Thyroid gland (tissue), 4 donors: ENCODE data around the gene RAB20. TPM values are rescaled to one million over a fixed set of nuclear protein-coding genes. Genes with fewer than 3 reads are reported as not detected.

ENCODE experiments used
- DNase-seq, 2 donors: peaks; one replicate each; pipeline ENCODE4 v3.0.0-alpha.2; 2019
- H3K27ac ChIP-seq, 3 donors: fragments of 200-600 bp; sonication (generic); 1 replicate in 2 of 3; 2 replicates in 1 of 3; pipeline ENCODE4 v1.5.1; 2016 to 2019; ENCODE audit warnings: mild to moderate bottlenecking in 1 of 3, moderate library complexity in 1 of 3
- H3K27me3 ChIP-seq: fragments of 200-600 bp; sonication (generic); one replicate; pipeline ENCODE4 v1.5.1; 2019
- H3K36me3 ChIP-seq, 2 donors: fragments of 200-600 bp; sonication (generic); one replicate each; pipeline ENCODE4 v1.5.1; 2016 to 2019
- H3K4me1 ChIP-seq, 2 donors: fragments of 200-600 bp; sonication (generic); one replicate each; pipeline ENCODE4 v1.5.1; 2017 to 2019
- H3K4me3 ChIP-seq, 3 donors: fragments of 200-600 bp; sonication (generic); replicated peaks in 1 of 3; 1 replicate in 2 of 3; 2 replicates in 1 of 3; pipeline ENCODE4 v1.5.1; 2016; ENCODE audit warnings: mild to moderate bottlenecking in 1 of 3
- H3K9me3 ChIP-seq: fragments of 200-600 bp; sonication (generic); one replicate; pipeline ENCODE4 v1.5.1; 2017
- POLR2A ChIP-seq, 2 donors: fragments of 450-650 bp; IDR thresholded peaks; one replicate each; pipeline ENCODE4 v1.6.1; 2017; ENCODE audit warnings: antibody characterized with exemption in 2 of 2, mild to moderate bottlenecking in 2 of 2, moderate library complexity in 1 of 2
- WGBS, 2 donors: methylation state at CpG; one replicate each; pipeline ENCODE4 v1.1.5; 2017; 5-methylcytosine and 5-hydroxymethylcytosine counted together
- intact Hi-C: fragments of 100-400 bp; cut with DNase I; formaldehyde crosslinking; loops from one replicate; pipeline ENCODE4 v1.15.1; 2023
- total RNA-seq, 4 donors: library from RNA; depleted of rRNA; stranded (reverse); fragments of >200 nt; gene quantifications; one replicate each; pipeline ENCODE4 v1.2.3, GENCODE V29; 2016
- TF ChIP-seq, protein P1 (sequence below), 6 experiments: fragments of 200-600 bp in 3 of 6; fragments of 450-650 bp in 3 of 6; sonication (generic) in 3 of 6; IDR thresholded peaks; one replicate each; pipeline ENCODE4 v1.5.1; 2016 to 2019; ENCODE audit warnings: antibody characterized with exemption in 6 of 6, mild to moderate bottlenecking in 2 of 6, inconsistent platforms in 1 of 6, moderate library complexity in 1 of 6

Gene RAB20
- total RNA-seq, 4 donors from 2014 or later: 21.0 to 60.5 (median 43.5) TPM

DNA sequence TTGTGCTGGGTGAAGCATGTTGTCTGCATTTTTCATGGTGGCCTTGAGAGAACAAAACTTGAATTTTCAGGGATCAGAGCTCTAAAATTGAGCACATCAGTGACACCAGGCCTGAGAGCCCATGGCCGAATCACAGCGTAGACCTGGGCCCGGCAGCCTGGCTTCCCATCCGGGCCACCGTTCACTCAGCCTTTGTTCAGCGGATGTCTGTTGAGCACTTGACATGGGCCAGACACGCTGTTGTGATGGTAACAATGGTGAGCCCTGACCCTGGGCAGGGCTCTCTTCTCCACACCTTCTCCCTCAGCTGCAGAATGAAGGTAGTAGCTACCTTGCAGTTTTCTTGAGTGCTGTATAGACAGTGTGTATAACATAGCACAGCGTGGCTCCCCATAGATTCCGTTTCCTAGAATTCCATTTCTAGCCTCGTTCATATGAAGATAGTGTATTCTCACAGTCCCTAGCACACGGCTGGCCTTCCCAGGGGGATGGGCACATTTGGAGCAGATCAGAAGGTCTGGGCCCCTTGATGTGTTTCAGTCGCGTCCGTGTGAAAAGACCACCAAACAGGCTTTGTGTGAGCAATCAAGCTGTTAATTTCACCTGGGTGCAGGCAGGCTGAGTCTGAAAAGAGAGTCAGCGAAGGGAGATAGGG lies 75.3 kb downstream of the RAB20 start:
- Histone ChIP-seq H3K9me3 (no peaks in the 10 kb centered on the region), H3K27me3 (no peaks in the 10 kb centered on the region), H3K36me3 (peaks cover 30 to 58% of the 10 kb centered on the region in 2 donors), H3K4me3 (no peak overlapping the region), H3K27ac (no peak overlapping the region), H3K4me1 (no peaks in the 10 kb centered on the region)
- intact Hi-C loops: no loop called here
- TF ChIP-seq POLR2A (IDR thresholded peaks at IDR 0.05): no peak
- TF ChIP-seq, protein P1, sequence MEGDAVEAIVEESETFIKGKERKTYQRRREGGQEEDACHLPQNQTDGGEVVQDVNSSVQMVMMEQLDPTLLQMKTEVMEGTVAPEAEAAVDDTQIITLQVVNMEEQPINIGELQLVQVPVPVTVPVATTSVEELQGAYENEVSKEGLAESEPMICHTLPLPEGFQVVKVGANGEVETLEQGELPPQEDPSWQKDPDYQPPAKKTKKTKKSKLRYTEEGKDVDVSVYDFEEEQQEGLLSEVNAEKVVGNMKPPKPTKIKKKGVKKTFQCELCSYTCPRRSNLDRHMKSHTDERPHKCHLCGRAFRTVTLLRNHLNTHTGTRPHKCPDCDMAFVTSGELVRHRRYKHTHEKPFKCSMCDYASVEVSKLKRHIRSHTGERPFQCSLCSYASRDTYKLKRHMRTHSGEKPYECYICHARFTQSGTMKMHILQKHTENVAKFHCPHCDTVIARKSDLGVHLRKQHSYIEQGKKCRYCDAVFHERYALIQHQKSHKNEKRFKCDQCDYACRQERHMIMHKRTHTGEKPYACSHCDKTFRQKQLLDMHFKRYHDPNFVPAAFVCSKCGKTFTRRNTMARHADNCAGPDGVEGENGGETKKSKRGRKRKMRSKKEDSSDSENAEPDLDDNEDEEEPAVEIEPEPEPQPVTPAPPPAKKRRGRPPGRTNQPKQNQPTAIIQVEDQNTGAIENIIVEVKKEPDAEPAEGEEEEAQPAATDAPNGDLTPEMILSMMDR (IDR thresholded peaks at IDR 0.05): no peak
- WGBS, 2 donors: 91 to 93% methylated on average over 15 of the region's 15 CpGs
- DNase-seq: no peak

DNA sequence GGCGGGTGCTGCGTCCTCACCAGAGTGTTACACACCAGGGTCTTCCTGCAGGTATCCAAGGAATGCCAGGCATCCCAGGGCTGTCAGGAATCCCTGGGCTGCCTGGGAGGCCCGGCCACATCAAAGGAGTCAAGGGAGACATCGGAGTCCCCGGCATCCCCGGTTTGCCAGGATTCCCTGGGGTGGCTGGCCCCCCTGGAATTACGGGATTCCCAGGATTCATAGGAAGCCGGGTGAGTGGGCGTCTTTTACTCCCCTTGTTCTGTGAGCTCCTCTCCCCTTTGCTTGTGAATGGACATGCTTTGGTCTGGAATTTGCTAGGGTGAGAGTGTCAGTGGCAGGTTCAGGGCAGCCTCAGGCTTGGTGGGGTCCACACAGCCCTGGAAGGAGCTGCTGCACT lies 75.9 kb downstream of the RAB20 start:
- H3K36me3 ChIP-seq: peaks cover 29 to 54% of the 10 kb centered on the region in 2 donors

DNA sequence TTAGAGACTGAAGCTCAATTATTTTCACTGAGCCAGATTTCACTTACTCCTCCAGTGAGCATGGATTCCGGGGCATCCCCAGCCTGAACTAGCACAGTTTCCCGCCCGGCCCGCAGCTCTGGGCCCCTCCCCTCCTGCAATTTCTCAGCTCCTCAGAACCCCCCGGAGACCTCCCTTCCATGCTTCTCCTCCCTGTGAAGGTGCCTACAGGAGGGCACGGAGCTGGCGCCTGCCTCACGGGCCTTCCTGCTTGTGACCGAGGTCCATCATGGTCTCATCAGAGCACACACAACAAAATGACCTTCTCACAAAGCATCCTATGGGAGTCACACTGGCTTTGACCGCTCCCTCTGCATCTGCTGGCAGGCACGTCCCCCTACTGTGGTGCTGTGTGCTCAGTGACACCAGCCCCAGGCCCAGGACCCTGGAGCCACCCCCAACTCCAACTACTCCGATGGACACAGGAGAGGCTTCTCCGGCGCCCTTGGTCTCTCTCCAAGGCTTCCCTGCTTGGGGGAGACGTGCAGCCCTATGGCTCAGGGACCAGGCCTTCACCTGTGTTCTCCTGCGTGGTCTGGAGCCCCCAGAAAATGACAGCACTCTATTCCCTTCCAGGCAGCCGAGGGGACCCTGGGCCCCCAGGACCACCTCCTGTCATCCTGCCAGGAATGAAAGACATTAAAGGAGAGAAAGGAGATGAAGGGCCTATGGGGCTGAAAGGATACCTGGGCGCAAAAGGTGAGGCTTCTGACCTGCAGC lies 77.1 kb downstream of the RAB20 start:
- no peak overlapping the region for H3K27ac ChIP-seq
- no peak overlapping the region for H3K4me3 ChIP-seq
- H3K4me1 ChIP-seq: no peaks in the 10 kb centered on the region
- intact Hi-C loops: no loop called here
- H3K36me3 ChIP-seq: peaks cover 25 to 51% of the 10 kb centered on the region in 2 donors
- H3K9me3 ChIP-seq: no peaks in the 10 kb centered on the region
- 90 to 92% methylated on average over 14 to 16 of the region's 18 CpGs for WGBS, 2 donors
- no peak for TF ChIP-seq POLR2A (IDR thresholded peaks at IDR 0.05)
- TF ChIP-seq, protein P1 (IDR thresholded peaks at IDR 0.05): no peak
- no peak for DNase-seq
- no peaks in the 10 kb centered on the region for H3K27me3 ChIP-seq

More for the DNA sequence above, 75.9 kb downstream of the RAB20 start:
- 79 to 80% methylated on average over 7 to 9 of the region's 9 CpGs for WGBS, 2 donors
- H3K9me3 ChIP-seq: no peaks in the 10 kb centered on the region
- no peak for TF ChIP-seq POLR2A (IDR thresholded peaks at IDR 0.05)
- TF ChIP-seq, protein P1 (IDR thresholded peaks at IDR 0.05): no peak
- H3K4me3 ChIP-seq: no peak overlapping the region
- H3K27ac ChIP-seq: no peak overlapping the region
- intact Hi-C loops: no loop called here
- no peak for DNase-seq
- no peaks in the 10 kb centered on the region for H3K4me1 ChIP-seq
- H3K27me3 ChIP-seq: no peaks in the 10 kb centered on the region

DNA sequence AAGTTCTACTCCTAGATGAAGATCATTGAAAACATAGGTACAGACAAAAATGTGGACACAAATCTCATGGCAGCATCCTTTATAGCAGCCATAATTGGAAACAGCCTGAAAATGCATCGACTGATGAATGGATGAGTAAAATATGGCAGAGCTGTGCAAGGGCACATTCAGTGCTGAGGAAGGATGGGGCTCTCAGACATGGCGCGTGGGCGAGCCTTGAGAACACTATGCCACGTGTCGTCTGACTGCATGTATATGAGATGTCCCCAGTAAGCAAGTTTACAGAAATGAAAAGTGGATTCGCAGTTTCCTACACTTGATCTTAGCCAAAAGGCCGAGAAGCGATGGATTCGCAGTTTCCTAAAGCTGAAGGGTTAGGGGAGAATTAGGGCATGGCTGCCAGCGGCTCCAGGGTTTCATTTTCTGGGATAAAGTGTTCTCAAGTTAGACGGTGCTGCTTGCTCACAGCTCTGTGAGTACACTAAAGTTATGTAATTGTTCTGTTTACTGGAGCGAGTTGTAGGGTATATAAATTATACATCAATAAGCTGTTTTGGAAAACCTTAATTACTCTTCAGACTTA lies 78.0 kb downstream of the RAB20 start:
- 93% methylated on average over 13 of the region's 13 CpGs for WGBS, 2 donors
- DNase-seq: no peak
- TF ChIP-seq POLR2A (IDR thresholded peaks at IDR 0.05): no peak
- TF ChIP-seq, protein P1 (IDR thresholded peaks at IDR 0.05): no peak
- H3K4me1 ChIP-seq: no peaks in the 10 kb centered on the region
- H3K27me3 ChIP-seq: no peaks in the 10 kb centered on the region
- intact Hi-C loops: no loop called here
- peaks cover 24 to 48% of the 10 kb centered on the region in 2 donors for H3K36me3 ChIP-seq
- no peak overlapping the region for H3K4me3 ChIP-seq
- no peak overlapping the region for H3K27ac ChIP-seq
- no peaks in the 10 kb centered on the region for H3K9me3 ChIP-seq

DNA sequence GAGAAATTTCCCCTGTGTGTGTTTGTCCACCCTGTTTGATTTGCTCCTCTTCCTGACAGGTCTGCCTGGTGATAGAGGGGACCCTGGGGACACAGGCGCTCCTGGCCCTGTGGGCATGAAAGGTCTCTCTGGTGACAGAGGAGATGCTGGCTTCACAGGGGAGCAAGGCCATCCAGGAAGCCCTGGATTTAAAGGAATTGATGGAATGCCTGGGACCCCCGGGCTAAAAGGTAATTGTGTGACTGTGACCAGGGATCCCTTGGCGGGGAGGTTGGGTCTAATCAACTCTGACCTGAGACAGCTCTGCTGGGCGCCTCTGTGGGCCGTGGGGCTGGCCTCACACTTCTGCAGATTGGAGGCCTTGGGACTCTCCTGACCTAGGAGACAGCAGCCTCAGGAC lies 81.4 kb downstream of the RAB20 start:
- H3K27me3 ChIP-seq: no peaks in the 10 kb centered on the region
- no peak for DNase-seq
- 83 to 87% methylated on average over 4 to 5 of the region's 5 CpGs for WGBS, 2 donors
- H3K9me3 ChIP-seq: no peaks in the 10 kb centered on the region
- TF ChIP-seq, protein P1 (IDR thresholded peaks at IDR 0.05): no peak
- TF ChIP-seq POLR2A (IDR thresholded peaks at IDR 0.05): no peak
- H3K36me3 ChIP-seq: peaks cover 35 to 53% of the 10 kb centered on the region in 2 donors
- intact Hi-C loops: no loop called here
- H3K4me3 ChIP-seq: no peak overlapping the region
- no peaks in the 10 kb centered on the region for H3K4me1 ChIP-seq
- H3K27ac ChIP-seq: no peak overlapping the region
